ENCODE measurements around the gene TTC34. TPM values are rescaled to one million over a fixed set of nuclear protein-coding genes. Genes with fewer than 3 reads are reported as not detected.
"Not testable (repeated sequence)": the region's sequence is repeated elsewhere in the genome, so short reads cannot be mapped to it uniquely, and the experiment has no call there.

TTC34 gene
- polyA plus RNA-seq, 1 donor (not counting 4 experiments of a cell fraction or from before 2014, with no cell fraction given), result 0.04 TPM

DNA sequence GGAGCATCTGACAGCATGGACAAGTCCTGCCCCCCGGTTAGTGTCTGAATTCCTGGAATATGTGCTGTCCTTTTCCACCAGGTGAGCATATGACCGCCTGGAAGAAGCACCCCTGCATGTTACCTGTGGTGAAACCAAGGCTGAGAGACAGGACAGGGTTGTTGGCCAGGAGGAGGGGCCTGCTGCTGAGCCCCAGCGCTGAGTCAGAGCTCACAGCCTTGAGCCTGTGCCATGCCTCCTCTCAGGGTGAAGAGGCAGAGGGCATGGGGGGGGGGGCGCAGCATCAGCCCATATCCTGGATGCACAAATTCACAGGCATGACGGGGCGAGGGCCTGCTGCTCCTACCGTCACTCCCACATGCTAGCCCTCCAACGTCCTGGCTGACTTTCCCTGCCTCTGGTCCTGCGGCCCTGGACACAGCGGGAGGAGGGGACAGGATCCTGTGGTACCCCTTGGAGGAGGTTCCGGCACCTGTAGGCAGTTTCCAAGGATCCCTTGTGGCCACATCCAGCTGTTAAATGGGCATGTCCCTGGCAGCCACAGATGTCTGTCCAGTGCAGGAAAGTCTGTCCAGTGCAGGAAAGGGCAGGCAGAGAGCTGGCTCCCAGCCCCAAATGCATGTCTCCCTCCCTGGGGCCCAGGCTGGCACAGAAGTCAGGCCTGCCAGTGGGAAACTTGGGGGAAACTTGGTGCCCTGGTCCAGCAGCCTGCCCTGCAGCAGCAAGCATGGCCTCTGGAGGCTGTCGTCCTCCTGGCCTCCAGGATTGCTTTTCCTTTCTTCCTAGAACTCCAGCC lies 23.9 kb downstream of the TTC34 start:
- no peaks in the 10 kb centered on the region for H4K20me1 ChIP-seq (ENCODE audit: control insufficient read depth, extremely low read depth, insufficient read depth, low read length)
- no peak overlapping the region for H3K9ac ChIP-seq (ENCODE audit: control insufficient read depth, extremely low read depth, insufficient read depth, low read length)
- H2AFZ ChIP-seq (ENCODE audit: control insufficient read depth, low read length), result no peak overlapping the region
- TF ChIP-seq EZH2 (IDR thresholded peaks at IDR 0.05; ENCODE audit: low read length), result no peak
- TF ChIP-seq, protein P1, sequence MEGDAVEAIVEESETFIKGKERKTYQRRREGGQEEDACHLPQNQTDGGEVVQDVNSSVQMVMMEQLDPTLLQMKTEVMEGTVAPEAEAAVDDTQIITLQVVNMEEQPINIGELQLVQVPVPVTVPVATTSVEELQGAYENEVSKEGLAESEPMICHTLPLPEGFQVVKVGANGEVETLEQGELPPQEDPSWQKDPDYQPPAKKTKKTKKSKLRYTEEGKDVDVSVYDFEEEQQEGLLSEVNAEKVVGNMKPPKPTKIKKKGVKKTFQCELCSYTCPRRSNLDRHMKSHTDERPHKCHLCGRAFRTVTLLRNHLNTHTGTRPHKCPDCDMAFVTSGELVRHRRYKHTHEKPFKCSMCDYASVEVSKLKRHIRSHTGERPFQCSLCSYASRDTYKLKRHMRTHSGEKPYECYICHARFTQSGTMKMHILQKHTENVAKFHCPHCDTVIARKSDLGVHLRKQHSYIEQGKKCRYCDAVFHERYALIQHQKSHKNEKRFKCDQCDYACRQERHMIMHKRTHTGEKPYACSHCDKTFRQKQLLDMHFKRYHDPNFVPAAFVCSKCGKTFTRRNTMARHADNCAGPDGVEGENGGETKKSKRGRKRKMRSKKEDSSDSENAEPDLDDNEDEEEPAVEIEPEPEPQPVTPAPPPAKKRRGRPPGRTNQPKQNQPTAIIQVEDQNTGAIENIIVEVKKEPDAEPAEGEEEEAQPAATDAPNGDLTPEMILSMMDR (optimal IDR thresholded peaks at IDR 0.05 in 1 of 3, IDR thresholded peaks at IDR 0.05 in 1 of 3, conservative IDR thresholded peaks at IDR 0.05 in 1 of 3; ENCODE audit: extremely low read depth in 1 of 3, insufficient read depth in 2 of 3, low read length in 3 of 3), result no peak
- H3K27ac ChIP-seq (ENCODE audit: control insufficient read depth, insufficient read depth, low read length), result no peak overlapping the region
- H3K9me1 ChIP-seq (ENCODE audit: control insufficient read depth, extremely low read depth, insufficient read depth, low read length), result no peaks in the 10 kb centered on the region
- FAIRE-seq, result no peak
- no peaks in the 10 kb centered on the region for H3K79me2 ChIP-seq (ENCODE audit: control insufficient read depth, insufficient read depth, low read length)
- no peak overlapping the region for H3K4me3 ChIP-seq (ENCODE audit: control insufficient read depth in 2 of 3, extremely low read depth in 1 of 3, insufficient read depth in 2 of 3, low read depth in 1 of 3, low read length in 3 of 3)
- H3K9me3 ChIP-seq (ENCODE audit: control insufficient read depth, low read depth, low read length), result no peaks in the 10 kb centered on the region
- H3K4me2 ChIP-seq (ENCODE audit: control insufficient read depth, extremely low read depth, insufficient read depth, low read depth, low read length), result no peak overlapping the region
- no peaks in the 10 kb centered on the region for H3K36me3 ChIP-seq (ENCODE audit: control insufficient read depth in 2 of 2, extremely low read depth in 1 of 2, insufficient read depth in 2 of 2, low read length in 2 of 2)
- H3K27me3 ChIP-seq (ENCODE audit: control insufficient read depth, extremely low read depth, insufficient read depth, low read length), result no peaks in the 10 kb centered on the region
- dilution Hi-C loops (cut with MboI; ENCODE audit: extremely low pct_ligation_motif_present, low sequenced_read_pairs), result no loop called here
- H3K4me1 ChIP-seq (ENCODE audit: control insufficient read depth, extremely low read depth, insufficient read depth, low read length), result no peaks in the 10 kb centered on the region
- DNase-seq (ENCODE audit: low read depth, low spot score), result no peak

DNA sequence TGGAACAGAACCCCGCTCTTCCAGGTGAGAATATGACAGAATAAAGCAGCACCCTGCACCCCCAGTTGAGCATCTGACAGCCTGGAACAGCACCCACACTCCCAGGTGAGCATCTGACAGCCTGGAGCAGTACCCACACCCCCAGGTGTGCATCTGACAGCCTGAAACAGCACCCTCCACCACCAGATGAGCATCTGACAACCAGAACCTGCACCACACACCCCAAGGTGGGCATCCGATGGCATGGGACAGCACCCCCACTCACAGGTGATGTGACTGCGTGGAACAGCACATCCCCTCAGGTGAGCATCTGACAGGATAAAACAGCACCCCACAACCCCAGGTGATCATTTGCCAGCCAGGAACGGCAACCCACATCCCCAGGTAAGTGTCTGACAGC lies 26.2 kb downstream of the TTC34 start:
- H4K20me1 ChIP-seq (ENCODE audit: control insufficient read depth, extremely low read depth, insufficient read depth, low read length); H2AFZ ChIP-seq (ENCODE audit: control insufficient read depth, low read length); H3K4me2 ChIP-seq (ENCODE audit: control insufficient read depth, extremely low read depth, insufficient read depth, low read depth, low read length); DNase-seq (ENCODE audit: low read depth, low spot score); H3K27me3 ChIP-seq (ENCODE audit: control insufficient read depth, extremely low read depth, insufficient read depth, low read length); H3K9me3 ChIP-seq (ENCODE audit: control insufficient read depth, low read depth, low read length); H3K9me1 ChIP-seq (ENCODE audit: control insufficient read depth, extremely low read depth, insufficient read depth, low read length); H3K79me2 ChIP-seq (ENCODE audit: control insufficient read depth, insufficient read depth, low read length); H3K27ac ChIP-seq (ENCODE audit: control insufficient read depth, insufficient read depth, low read length); FAIRE-seq; dilution Hi-C loops (cut with MboI; ENCODE audit: extremely low pct_ligation_motif_present, low sequenced_read_pairs); H3K4me1 ChIP-seq (ENCODE audit: control insufficient read depth, extremely low read depth, insufficient read depth, low read length); H3K4me3 ChIP-seq (ENCODE audit: control insufficient read depth in 2 of 3, extremely low read depth in 1 of 3, insufficient read depth in 2 of 3, low read depth in 1 of 3, low read length in 3 of 3); H3K36me3 ChIP-seq (ENCODE audit: control insufficient read depth in 2 of 2, extremely low read depth in 1 of 2, insufficient read depth in 2 of 2, low read length in 2 of 2); H3K9ac ChIP-seq (ENCODE audit: control insufficient read depth, extremely low read depth, insufficient read depth, low read length): not testable (repeated sequence)

DNA sequence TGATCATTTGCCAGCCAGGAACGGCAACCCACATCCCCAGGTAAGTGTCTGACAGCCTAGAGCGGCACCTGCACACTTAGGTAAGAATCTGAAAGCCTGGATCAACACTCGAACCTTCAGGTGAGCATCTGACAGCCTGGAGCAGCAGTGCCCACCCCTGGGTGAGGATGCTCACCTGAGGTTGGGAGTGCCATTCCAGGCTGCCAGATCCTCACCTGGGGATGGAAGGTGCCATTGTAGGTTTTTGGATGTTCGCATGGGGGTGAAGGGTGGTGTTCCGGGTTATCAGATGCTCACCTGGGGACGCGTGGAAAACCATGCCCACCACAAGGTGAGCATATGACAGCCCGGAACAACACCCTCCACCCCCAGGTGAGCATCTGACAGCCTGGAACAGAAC lies 33.4 kb downstream of the TTC34 start:
- H3K4me1 ChIP-seq (ENCODE audit: control insufficient read depth, extremely low read depth, insufficient read depth, low read length); H3K9me3 ChIP-seq (ENCODE audit: control insufficient read depth, low read depth, low read length); H3K9ac ChIP-seq (ENCODE audit: control insufficient read depth, extremely low read depth, insufficient read depth, low read length); dilution Hi-C loops (cut with MboI; ENCODE audit: extremely low pct_ligation_motif_present, low sequenced_read_pairs); H4K20me1 ChIP-seq (ENCODE audit: control insufficient read depth, extremely low read depth, insufficient read depth, low read length); H3K4me3 ChIP-seq (ENCODE audit: control insufficient read depth in 2 of 3, extremely low read depth in 1 of 3, insufficient read depth in 2 of 3, low read depth in 1 of 3, low read length in 3 of 3); DNase-seq (ENCODE audit: low read depth, low spot score); H3K27ac ChIP-seq (ENCODE audit: control insufficient read depth, insufficient read depth, low read length); H3K9me1 ChIP-seq (ENCODE audit: control insufficient read depth, extremely low read depth, insufficient read depth, low read length); FAIRE-seq; H3K36me3 ChIP-seq (ENCODE audit: control insufficient read depth in 2 of 2, extremely low read depth in 1 of 2, insufficient read depth in 2 of 2, low read length in 2 of 2); H3K79me2 ChIP-seq (ENCODE audit: control insufficient read depth, insufficient read depth, low read length); H3K27me3 ChIP-seq (ENCODE audit: control insufficient read depth, extremely low read depth, insufficient read depth, low read length); H2AFZ ChIP-seq (ENCODE audit: control insufficient read depth, low read length); H3K4me2 ChIP-seq (ENCODE audit: control insufficient read depth, extremely low read depth, insufficient read depth, low read depth, low read length): not testable (repeated sequence)

DNA sequence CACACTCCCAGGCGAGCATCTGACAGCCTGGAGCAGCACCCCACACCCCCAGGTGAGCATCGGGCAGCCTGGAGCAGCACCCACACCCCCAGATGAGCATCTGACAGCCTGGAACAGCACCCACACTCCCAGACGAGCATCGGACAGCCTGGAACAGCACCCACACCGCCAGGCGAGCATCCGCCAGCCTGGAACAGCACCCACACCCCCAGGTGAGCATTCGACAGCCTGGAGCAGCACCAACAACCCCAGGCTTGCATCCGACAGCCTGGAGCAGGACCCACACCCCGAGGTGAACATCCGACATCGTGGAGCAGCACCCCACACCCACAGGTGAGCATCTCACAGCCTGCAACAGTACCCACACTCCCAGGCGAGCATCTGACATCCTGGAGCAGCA lies 42.1 kb downstream of the TTC34 start:
- dilution Hi-C loops (cut with MboI; ENCODE audit: extremely low pct_ligation_motif_present, low sequenced_read_pairs), result not testable (repeated sequence)

More for the DNA sequence above, 42.1 kb downstream of the TTC34 start:
- not testable (repeated sequence) for H3K79me2 ChIP-seq (ENCODE audit: control insufficient read depth, insufficient read depth, low read length); H2AFZ ChIP-seq (ENCODE audit: control insufficient read depth, low read length); H3K4me1 ChIP-seq (ENCODE audit: control insufficient read depth, extremely low read depth, insufficient read depth, low read length); H3K27ac ChIP-seq (ENCODE audit: control insufficient read depth, insufficient read depth, low read length); H3K9me1 ChIP-seq (ENCODE audit: control insufficient read depth, extremely low read depth, insufficient read depth, low read length); DNase-seq (ENCODE audit: low read depth, low spot score); H3K9ac ChIP-seq (ENCODE audit: control insufficient read depth, extremely low read depth, insufficient read depth, low read length); H4K20me1 ChIP-seq (ENCODE audit: control insufficient read depth, extremely low read depth, insufficient read depth, low read length); FAIRE-seq; H3K4me3 ChIP-seq (ENCODE audit: control insufficient read depth in 2 of 3, extremely low read depth in 1 of 3, insufficient read depth in 2 of 3, low read depth in 1 of 3, low read length in 3 of 3); H3K4me2 ChIP-seq (ENCODE audit: control insufficient read depth, extremely low read depth, insufficient read depth, low read depth, low read length); H3K9me3 ChIP-seq (ENCODE audit: control insufficient read depth, low read depth, low read length); H3K27me3 ChIP-seq (ENCODE audit: control insufficient read depth, extremely low read depth, insufficient read depth, low read length); H3K36me3 ChIP-seq (ENCODE audit: control insufficient read depth in 2 of 2, extremely low read depth in 1 of 2, insufficient read depth in 2 of 2, low read length in 2 of 2)
